GM20000 (cell line): ENCODE results near the gene FAM83D.

Source experiments
- DNase-seq: peaks from one replicate; pipeline ENCODE4 v3.0.0; 2012; ENCODE audit warnings: low spot score
- TF ChIP-seq, protein P1 (sequence below): IDR thresholded peaks from 2 replicates; pipeline ENCODE4 v1.5.1; 2012; ENCODE audit warnings: mild to moderate bottlenecking, control low read depth; ENCODE audit errors: extremely low read depth, missing control alignments

The FAM83D gene

DNA sequence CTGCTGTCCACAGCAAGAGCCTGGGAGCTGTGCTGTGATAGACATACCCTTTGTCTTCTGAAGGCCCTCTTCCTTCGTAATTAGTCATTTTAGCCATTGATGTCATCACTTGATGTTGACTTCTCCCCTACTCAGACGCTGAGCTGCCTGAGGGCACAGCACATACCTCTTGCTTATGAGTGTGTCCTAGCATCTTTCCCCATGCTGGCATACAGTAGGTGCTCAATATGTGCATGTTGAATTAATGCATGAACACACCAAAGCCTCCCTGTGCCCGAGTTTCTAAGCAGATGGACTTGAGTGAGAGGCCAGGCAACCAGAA, 35.8 kb upstream of the FAM83D start:
- no peak for DNase-seq
- TF ChIP-seq, protein P1, sequence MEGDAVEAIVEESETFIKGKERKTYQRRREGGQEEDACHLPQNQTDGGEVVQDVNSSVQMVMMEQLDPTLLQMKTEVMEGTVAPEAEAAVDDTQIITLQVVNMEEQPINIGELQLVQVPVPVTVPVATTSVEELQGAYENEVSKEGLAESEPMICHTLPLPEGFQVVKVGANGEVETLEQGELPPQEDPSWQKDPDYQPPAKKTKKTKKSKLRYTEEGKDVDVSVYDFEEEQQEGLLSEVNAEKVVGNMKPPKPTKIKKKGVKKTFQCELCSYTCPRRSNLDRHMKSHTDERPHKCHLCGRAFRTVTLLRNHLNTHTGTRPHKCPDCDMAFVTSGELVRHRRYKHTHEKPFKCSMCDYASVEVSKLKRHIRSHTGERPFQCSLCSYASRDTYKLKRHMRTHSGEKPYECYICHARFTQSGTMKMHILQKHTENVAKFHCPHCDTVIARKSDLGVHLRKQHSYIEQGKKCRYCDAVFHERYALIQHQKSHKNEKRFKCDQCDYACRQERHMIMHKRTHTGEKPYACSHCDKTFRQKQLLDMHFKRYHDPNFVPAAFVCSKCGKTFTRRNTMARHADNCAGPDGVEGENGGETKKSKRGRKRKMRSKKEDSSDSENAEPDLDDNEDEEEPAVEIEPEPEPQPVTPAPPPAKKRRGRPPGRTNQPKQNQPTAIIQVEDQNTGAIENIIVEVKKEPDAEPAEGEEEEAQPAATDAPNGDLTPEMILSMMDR = no peak

DNA sequence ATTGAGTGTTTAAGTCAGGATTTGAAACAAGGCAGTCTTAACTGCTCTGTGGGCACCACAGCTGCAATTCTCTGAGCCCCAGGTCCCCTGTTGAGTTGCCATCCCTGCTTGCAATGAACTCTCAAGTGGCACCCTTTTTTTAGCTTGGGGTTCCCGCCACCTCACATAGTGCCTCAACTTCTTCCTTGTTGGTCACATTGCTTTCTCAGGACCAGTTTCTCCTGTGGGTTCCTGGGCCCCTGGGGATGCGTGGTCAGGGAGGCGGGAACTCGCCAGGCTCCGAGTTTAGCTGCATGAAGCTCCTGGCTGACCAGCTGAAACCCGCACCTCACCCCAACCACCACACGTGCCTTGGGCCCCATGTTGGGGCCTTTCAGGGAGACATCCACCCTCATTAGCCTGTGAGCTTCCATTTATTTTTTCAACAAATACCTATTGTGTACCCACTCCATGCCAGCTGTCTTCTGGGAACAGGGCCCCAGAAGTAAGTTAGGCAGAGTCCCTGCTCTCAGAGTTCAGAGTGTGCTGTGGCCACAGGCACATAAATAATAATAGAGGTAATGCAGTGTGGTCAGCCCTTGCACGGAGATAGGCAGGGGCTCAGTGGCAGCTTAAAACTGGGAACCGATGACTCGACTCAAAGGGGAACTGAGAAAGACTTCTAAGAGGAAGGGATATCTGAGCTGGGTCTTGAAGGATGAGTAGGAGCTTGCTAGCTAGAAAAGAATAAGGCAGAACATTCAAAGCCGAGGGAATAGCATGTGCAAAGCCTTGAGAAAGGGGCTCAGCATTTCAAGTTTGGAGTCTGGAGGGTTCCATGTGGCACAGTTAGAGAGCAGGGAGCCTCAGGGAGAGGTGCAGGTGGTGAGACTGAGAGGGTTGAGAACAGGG, 33.9 kb upstream of the FAM83D start:
- TF ChIP-seq, protein P1 = no peak
- DNase-seq = peak; percentile 71

DNA sequence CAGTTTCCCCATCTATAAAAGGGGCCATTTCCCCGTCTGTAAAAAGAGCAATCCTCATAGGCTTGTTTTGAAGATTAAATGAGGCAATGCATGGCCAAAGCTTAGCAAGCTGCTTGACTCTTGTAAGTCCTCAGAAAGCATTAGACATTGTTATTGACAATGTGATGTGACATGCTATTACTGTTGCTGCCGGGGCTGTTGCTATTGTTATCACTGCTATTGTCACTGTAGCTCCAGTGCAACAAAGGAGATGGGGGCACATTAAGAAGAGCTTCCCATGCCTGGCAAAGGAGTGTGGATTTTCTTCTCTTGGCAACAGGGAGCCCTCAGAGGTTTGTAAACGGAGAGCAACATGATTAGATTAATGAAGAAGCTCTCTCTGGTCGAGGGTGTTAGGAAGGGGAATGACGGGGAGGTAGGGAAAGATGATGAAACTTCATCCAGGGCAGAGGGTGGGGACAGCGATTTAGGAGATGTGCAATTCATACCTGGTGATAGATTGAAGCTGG, 33.1 kb upstream of the FAM83D start:
- DNase-seq = no peak
- TF ChIP-seq, protein P1 = no peak

DNA sequence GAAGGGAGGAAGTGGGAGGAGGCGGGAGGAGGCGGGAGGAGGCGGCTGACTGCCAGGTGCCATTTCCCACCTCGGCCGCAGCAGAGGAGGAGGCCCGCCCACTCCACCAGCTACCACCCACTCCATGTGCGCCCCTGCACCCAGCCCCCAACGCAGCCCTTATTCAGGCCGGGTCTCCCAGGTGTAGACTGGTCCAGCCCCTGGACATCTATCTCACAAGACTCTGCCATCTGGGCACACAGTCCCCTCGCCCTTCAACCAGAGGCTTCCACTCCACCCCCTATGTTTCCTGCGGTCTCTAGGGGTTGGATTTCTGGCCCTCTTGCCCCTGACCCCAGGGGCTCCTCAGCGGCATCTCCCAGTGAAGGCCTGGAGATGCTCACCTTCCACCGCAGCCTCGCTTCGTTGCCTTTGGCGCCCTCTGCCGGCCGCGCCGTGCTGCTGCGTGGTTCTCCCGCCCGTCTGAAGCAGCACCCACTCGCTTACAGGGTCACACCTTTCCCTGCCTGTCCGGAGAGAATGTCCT, 32.6 kb upstream of the FAM83D start:
- TF ChIP-seq, protein P1 = peak; percentile 99
- peak; percentile 82 for DNase-seq

DNA sequence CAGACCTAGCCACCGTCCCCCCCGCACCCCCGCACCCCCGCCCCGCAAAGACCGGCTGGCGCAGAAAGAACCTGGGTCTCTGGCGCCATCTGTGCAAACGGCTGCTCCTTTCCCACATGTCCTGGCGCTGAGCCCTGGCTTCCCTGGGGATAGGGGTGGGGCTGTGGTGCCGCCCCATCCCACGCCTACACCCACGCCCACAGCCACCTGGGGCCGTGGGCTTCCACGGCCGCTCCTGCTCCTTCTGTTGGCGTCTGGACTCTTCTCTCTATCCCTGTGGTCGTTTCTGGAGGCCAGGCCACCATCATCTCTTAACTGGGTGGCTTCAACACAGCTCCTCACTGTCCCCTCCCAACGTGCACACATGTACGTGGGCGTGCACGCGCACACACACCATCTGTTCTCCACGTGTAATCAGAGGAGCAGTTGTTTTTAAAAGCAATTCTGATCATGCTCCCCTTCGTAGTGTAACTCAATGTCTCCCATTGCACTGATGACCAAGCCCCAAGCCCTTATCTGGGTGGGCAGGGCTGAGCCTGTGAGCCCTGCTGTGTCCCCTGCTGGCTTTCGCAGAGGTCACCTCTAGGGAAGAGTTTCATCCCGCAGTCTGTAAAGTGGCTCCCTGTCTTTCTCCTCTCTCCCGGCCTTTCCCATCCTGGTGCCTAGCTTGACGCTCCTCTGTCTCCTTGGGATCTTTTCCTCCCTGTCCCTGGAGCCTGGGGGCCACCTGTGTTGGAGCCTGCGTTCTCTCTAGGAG, 31.9 kb upstream of the FAM83D start:
- TF ChIP-seq, protein P1 = no peak
- no peak for DNase-seq

DNA sequence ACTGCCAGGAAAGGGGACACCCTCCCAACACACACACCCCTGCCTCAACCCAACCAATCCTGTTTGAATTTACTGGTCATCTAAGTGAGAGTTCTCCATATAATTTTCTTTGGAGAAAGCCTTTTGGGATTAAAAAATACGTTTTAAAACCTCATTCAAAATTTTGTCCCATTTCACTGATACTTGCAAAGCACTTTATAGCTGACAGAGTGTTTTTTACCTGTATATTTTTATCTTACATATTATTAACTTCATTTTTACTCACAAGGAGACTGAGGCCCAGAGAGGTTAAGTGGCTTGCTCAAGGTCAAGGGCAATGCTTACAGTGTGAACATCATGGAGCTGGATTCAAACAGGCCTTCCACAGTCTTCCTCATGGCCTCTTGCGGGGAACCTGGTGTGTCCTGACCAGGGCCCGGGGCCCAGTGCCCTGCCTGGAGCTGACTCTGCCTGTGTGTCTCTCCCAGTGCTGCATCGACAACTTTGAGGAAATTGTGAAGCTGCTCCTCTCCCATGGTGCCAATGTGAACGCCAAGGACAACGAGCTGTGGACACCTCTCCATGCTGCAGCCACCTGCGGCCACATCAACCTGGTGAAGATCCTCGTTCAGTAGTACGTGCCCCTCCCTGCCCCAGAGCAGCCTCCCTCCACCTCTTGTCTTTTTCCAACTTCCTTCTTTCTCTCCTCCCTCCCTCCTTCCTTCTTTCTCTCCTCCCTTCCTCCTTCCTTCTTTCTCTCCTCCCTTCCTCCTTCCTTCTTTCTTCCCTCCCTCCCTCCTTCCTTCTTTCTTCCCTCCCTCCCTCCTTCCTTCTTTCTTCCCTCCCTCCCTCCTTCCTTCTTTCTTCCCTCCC, 30.9 kb upstream of the FAM83D start:
- DNase-seq = no peak
- TF ChIP-seq, protein P1 = no peak
